ENCODE data around the gene SHD. TPM values are rescaled to one million over a fixed set of nuclear protein-coding genes. Genes with fewer than 3 reads are reported as not detected.
"Not testable (repeated sequence)": the region's sequence is repeated elsewhere in the genome, so short reads cannot be mapped to it uniquely, and the experiment has no call there.

The SHD gene, protein sequence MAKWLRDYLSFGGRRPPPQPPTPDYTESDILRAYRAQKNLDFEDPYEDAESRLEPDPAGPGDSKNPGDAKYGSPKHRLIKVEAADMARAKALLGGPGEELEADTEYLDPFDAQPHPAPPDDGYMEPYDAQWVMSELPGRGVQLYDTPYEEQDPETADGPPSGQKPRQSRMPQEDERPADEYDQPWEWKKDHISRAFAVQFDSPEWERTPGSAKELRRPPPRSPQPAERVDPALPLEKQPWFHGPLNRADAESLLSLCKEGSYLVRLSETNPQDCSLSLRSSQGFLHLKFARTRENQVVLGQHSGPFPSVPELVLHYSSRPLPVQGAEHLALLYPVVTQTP
- not detected in 2 replicates for total RNA-seq

- H3K4me3 ChIP-seq (ENCODE audit: low read depth, low read length): peak within 1 kb of the TSS; percentile 12
- no peak for DNase-seq (ENCODE audit: low read depth)
Measured at GRCh38 chr19:4278419-4279266, at the start of gene SHD. SHD (plus strand) TSS chr19:4279266; CDS start chr19:4280064, 798 bp downstream.

DNA sequence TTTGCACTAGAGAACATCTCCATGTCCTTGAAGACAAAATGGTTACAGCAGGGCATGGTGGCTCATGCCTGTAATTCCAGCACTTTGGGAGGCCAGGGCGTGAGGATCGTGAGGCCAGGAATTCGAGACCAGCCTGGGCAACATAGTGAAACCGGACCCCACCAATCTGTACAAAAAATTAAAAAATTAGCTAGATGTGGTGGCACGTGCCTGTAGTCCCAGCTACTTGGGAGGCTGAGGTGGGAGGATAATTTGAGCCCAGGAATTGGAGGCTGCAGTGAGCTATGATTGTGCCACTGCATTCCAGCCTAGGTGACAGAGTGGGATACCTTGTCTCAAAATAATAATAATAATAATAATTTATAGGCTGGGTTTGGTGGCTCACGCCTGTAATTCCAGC is 48.8 kb upstream of the SHD start:
- H3K4me3 ChIP-seq (ENCODE audit: low read depth, low read length); DNase-seq (ENCODE audit: low read depth): not testable (repeated sequence)

More at GRCh38 chr19:4278419-4279266, at the start of gene SHD:
- no peak for TF ChIP-seq CTCF (IDR thresholded peaks at IDR 0.05; ENCODE audit: insufficient read depth, low read depth, low read length)

GRCh38 chr19:4231521-4231920 is 47.5 kb upstream of the SHD start:
- not testable (repeated sequence) for DNase-seq (ENCODE audit: low read depth); H3K4me3 ChIP-seq (ENCODE audit: low read depth, low read length)

GRCh38 chr19:4232139-4232538 is 46.9 kb upstream of the SHD start:
- DNase-seq (ENCODE audit: low read depth); H3K4me3 ChIP-seq (ENCODE audit: low read depth, low read length): not testable (repeated sequence)

DNA sequence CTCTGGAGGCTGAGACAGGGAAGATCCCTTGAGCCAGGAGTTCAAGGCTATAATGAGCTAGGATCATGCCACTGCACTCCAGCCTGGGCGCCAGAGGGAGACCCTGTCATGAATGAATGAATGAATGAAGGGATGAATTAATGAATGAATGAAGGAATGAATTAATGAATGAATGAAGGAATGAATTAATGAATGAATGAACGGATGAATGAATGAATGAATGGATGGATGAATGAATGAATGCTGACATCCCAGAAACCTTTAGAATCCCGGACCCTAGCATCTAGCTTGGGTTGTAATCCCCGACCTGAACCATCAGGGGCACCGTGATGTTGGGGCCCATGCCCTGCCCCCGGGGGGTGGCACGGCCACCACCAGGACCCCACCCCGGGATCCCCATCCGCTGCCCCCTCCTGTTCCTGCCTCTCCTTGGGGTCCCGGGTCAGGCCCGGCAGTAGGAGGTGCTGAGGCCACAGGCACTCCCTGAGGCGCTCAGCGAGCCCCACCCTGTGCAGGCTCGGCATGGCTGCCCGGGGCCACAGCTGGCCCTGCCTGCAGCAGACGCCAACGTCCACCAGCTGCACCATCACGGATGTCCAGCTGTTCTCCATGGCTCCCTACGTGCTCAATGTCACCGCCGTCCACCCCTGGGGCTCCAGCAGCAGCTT is 46.3 kb upstream of the SHD start:
- DNase-seq (ENCODE audit: low read depth): no peak
- TF ChIP-seq CTCF (IDR thresholded peaks at IDR 0.05; ENCODE audit: insufficient read depth, low read depth, low read length): no peak
- H3K4me3 ChIP-seq (ENCODE audit: low read depth, low read length): no peak overlapping the region

- peak; percentile 14 for DNase-seq (ENCODE audit: low read depth)
- H3K4me3 ChIP-seq (ENCODE audit: low read depth, low read length): no peak overlapping the region
Measured at GRCh38 chr19:4233282-4233853, 45.7 kb upstream of the SHD start.

DNA sequence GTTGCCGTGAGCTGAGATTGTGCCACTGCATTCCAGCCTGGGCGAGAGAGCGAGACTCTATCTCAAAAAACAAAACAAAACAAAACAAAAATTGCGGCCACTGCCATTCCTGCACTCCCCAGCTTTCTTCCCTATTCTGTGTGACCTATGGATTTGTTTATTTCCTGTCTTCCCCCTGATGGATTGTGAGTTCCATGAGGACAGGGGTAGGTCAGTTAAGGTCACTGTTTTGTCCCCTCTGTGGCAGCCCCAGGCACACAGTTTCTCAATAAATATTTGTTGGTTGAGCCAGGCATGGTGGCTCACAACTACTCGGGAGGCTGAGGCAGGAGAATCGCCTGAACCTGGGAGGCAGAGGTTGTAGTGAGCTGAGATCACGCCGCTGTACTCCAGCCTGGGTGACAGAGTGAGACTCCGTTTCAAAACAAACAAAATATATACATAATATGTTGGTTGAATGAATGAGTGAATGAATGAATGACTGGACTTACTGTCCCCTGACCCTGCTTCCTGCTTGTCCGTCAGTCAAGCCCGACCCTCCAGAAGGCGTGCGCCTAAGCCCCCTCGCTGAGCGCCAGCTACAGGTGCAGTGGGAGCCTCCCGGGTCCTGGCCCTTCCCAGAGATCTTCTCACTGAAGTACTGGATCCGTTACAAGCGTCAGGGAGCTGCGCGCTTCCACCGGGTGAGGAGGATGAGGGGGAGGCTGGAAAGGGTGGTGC is 44.8 kb upstream of the SHD start:
- no peak for DNase-seq (ENCODE audit: low read depth)
- no peak for TF ChIP-seq CTCF (IDR thresholded peaks at IDR 0.05; ENCODE audit: insufficient read depth, low read depth, low read length)

More at GRCh38 chr19:4233282-4233853, 45.7 kb upstream of the SHD start:
- peak; percentile 72 for TF ChIP-seq CTCF (IDR thresholded peaks at IDR 0.05; ENCODE audit: insufficient read depth, low read depth, low read length)

More for the DNA sequence above, 44.8 kb upstream of the SHD start:
- H3K4me3 ChIP-seq (ENCODE audit: low read depth, low read length): no peak overlapping the region

Measured in fibroblast of villous mesenchyme (primary cell).